Gastroesophageal sphincter (tissue), 4 donors: ENCODE data around the gene TEDC2. TPM values are rescaled to one million over a fixed set of nuclear protein-coding genes. Genes with fewer than 3 reads are reported as not detected.

ENCODE experiments used
- ATAC-seq: fragments of 150-250 bp; one replicate; pipeline ENCODE4 v1.9.1; 2016; ENCODE audit warnings: mild to moderate bottlenecking, moderate library complexity
- H3K27ac ChIP-seq, 4 donors: fragments of 200-600 bp; sonication (generic) in 3 of 4; 1 replicate in 3 of 4; 2 replicates in 1 of 4; pipeline ENCODE4 v1.5.1; 2016 to 2019
- H3K27me3 ChIP-seq: fragments of 200-600 bp; sonication (generic); one replicate; pipeline ENCODE4 v1.5.1; 2019
- H3K36me3 ChIP-seq, 2 donors: fragments of 200-600 bp; sonication (generic); one replicate each; pipeline ENCODE4 v1.5.1; 2019; ENCODE audit warnings: control low read depth in 1 of 2
- H3K4me1 ChIP-seq, 3 donors: fragments of 200-600 bp; sonication (generic); 1 replicate in 2 of 3; 2 replicates in 1 of 3; pipeline ENCODE4 v1.5.1; 2016 to 2019; ENCODE audit warnings: control low read depth in 2 of 3
- H3K4me3 ChIP-seq, 2 donors: fragments of 200-600 bp; sonication (generic); one replicate each; pipeline ENCODE4 v1.5.1; 2019; ENCODE audit warnings: mild to moderate bottlenecking in 1 of 2, moderate library complexity in 1 of 2
- H3K9me3 ChIP-seq, 3 donors: fragments of 200-600 bp; sonication (generic); one replicate each; pipeline ENCODE4 v1.5.1; 2017 to 2019; ENCODE audit warnings: control low read depth in 2 of 3
- CTCF ChIP-seq, 4 experiments: fragments of 200-600 bp in 2 of 4; fragments of 450-650 bp in 2 of 4; sonication (generic) in 1 of 4; IDR thresholded peaks; one replicate each; pipeline ENCODE4 v1.5.1; 2017 to 2019; ENCODE audit warnings: antibody characterized with exemption in 4 of 4, mild to moderate bottlenecking in 2 of 4, moderate library complexity in 2 of 4
- EP300 ChIP-seq: sonication (generic); formaldehyde crosslinking; IDR thresholded peaks from one replicate; pipeline ENCODE4 v1.6.1; 2017; ENCODE audit warnings: antibody characterized with exemption, mild to moderate bottlenecking
- POLR2A ChIP-seq, 2 donors: fragments of 450-650 bp; IDR thresholded peaks; one replicate each; pipeline ENCODE4 v1.6.1; 2017; ENCODE audit warnings: antibody characterized with exemption in 2 of 2, mild to moderate bottlenecking in 2 of 2, moderate library complexity in 1 of 2
- POLR2AphosphoS5 ChIP-seq: sonication (generic); formaldehyde crosslinking; IDR thresholded peaks from one replicate; pipeline ENCODE4 v1.6.1; 2017; ENCODE audit warnings: antibody characterized with exemption
- WGBS, 2 donors: methylation state at CpG; one replicate each; pipeline ENCODE4 v1.1.5; 2018; ENCODE audit warnings: low coverage in 1 of 2; 5-methylcytosine and 5-hydroxymethylcytosine counted together
- total RNA-seq, 4 donors: library from RNA; depleted of rRNA; stranded (reverse); fragments of >200 nt; gene quantifications; one replicate each; pipeline ENCODE4 v1.1.0, GENCODE V29; 2016

Gene TEDC2
- total RNA-seq, 4 donors from 2014 or later, result 1.0 to 2.5 TPM; not detected in 2

GRCh38 chr16:2497116-2497630, 37.3 kb downstream of the TEDC2 start:
- no peak overlapping the region for H3K4me3 ChIP-seq

GRCh38 chr16:2497695-2498484, 38.0 kb downstream of the TEDC2 start:
- 60 to 66% methylated on average over 2 to 6 of the region's 26 CpGs for WGBS, 2 donors
- peak overlapping the region in 3 of 4 donors; percentile 40 to 49 (median 46) for H3K27ac ChIP-seq

More at GRCh38 chr16:2497116-2497630, 37.3 kb downstream of the TEDC2 start:
- Histone ChIP-seq H3K27me3 (no peaks in the 10 kb centered on the region), H3K36me3 (peaks cover 0 to 51% of the 10 kb centered on the region in 2 donors), H3K27ac (peak overlapping the region in 2 of 4 donors; percentile 46 to 49), H3K4me1 (peaks cover 0 to 42% (median 26%) of the 10 kb centered on the region in 3 donors), H3K9me3 (no peaks in the 10 kb centered on the region)
- no peak for ATAC-seq
- WGBS, 2 donors, result 63% methylated on average over 6 of the region's 21 CpGs; no CpG with 5 or more reads in 1 of the 2 donors
- no peak for TF ChIP-seq POLR2A (IDR thresholded peaks at IDR 0.05)
- no peak for TF ChIP-seq CTCF (IDR thresholded peaks at IDR 0.05)
- TF ChIP-seq EP300, result no peak
- TF ChIP-seq POLR2AphosphoS5, result no peak

GRCh38 chr16:2498531-2499253, 38.8 kb downstream of the TEDC2 start:
- Histone ChIP-seq H3K4me1 (peaks cover 0 to 53% (median 26%) of the 10 kb centered on the region in 3 donors), H3K27ac (peak overlapping the region in 2 of 4 donors; percentile 46 to 49), H3K9me3 (no peaks in the 10 kb centered on the region), H3K4me3 (no peak overlapping the region), H3K27me3 (no peaks in the 10 kb centered on the region), H3K36me3 (peaks cover 0 to 46% of the 10 kb centered on the region in 2 donors)
- TF ChIP-seq EP300 (no peak), POLR2A (IDR thresholded peaks at IDR 0.05) (no peak), CTCF (IDR thresholded peaks at IDR 0.05) (no peak), POLR2AphosphoS5 (no peak)
- 60% methylated on average over 2 of the region's 15 CpGs; no CpG with 5 or more reads in 1 of the 2 donors for WGBS, 2 donors
- no peak for ATAC-seq

More at GRCh38 chr16:2497695-2498484, 38.0 kb downstream of the TEDC2 start:
- peaks cover 0 to 49% (median 26%) of the 10 kb centered on the region in 3 donors for H3K4me1 ChIP-seq
- no peaks in the 10 kb centered on the region for H3K9me3 ChIP-seq
- no peak for ATAC-seq
- H3K4me3 ChIP-seq, result no peak overlapping the region
- no peaks in the 10 kb centered on the region for H3K27me3 ChIP-seq
- H3K36me3 ChIP-seq, result peaks cover 0 to 46% of the 10 kb centered on the region in 2 donors
- TF ChIP-seq POLR2A (IDR thresholded peaks at IDR 0.05) (no peak), POLR2AphosphoS5 (no peak), CTCF (IDR thresholded peaks at IDR 0.05) (no peak), EP300 (no peak)

- no CpG with 5 or more reads among the region's 6 CpGs for WGBS, 2 donors
- Histone ChIP-seq H3K4me1 (peaks cover 0 to 53% (median 26%) of the 10 kb centered on the region in 3 donors), H3K27ac (no peak overlapping the region), H3K9me3 (no peaks in the 10 kb centered on the region), H3K4me3 (no peak overlapping the region), H3K36me3 (peaks cover 0 to 46% of the 10 kb centered on the region in 2 donors), H3K27me3 (no peaks in the 10 kb centered on the region)
- TF ChIP-seq POLR2A (IDR thresholded peaks at IDR 0.05) (no peak), POLR2AphosphoS5 (no peak), CTCF (IDR thresholded peaks at IDR 0.05) (no peak), EP300 (no peak)
- no peak for ATAC-seq
These were observed 39.5 kb downstream of the TEDC2 start for GRCh38 chr16:2499454-2499853.
